Panc1 (cell line): ENCODE measurements around the gene ICE2. TPM values are rescaled to one million over a fixed set of nuclear protein-coding genes. Genes with fewer than 3 reads are reported as not detected.

Source experiments
- ATAC-seq: fragments of 200-7000 bp; cut with Tn5 transposase; 2 replicates; pipeline ENCODE4 v1.9.1; 2020; ENCODE audit warnings: mild to moderate bottlenecking, moderate library complexity
- BruUV-seq: library from RNA; stranded (reverse); fragments of 400-500 nt; replicated peaks from 2 replicates; lab custom pipeline; 2021; lab: Mats Ljungman, UMichigan
- CTCF ChIA-PET: fragments of 300-600 bp; sonication (Branson Sonifier 250); formaldehyde crosslinking; loops from one replicate; lab custom pipeline; 2022; ENCODE audit warnings: antibody characterized with exemption; lab: Charles Lee
- POLR2A ChIA-PET: fragments of 300-600 bp; sonication (Branson Sonifier 250); formaldehyde crosslinking; loops from one replicate; lab custom pipeline; 2022; ENCODE audit warnings: antibody characterized with exemption; lab: Charles Lee
- DNase-seq: peaks from one replicate; pipeline ENCODE4 v3.0.0-alpha.2; 2010; ENCODE audit warnings: low read depth, low spot score
- H3K27ac ChIP-seq: 2 replicates; pipeline ENCODE4 v1.5.1; 2011; ENCODE audit warnings: mild to moderate bottlenecking, low read length, inconsistent platforms
- H3K27me3 ChIP-seq: fragments of 200-500 bp; sonication (Bioruptor generic); 2 replicates; pipeline ENCODE4 v1.6.0; 2014; ENCODE audit warnings: low read length, inconsistent platforms; ENCODE audit not compliant: control insufficient read depth, insufficient read depth
- H3K36me3 ChIP-seq: fragments of 200-500 bp; sonication (Bioruptor generic); 2 replicates; pipeline ENCODE4 v1.5.1; 2014; ENCODE audit warnings: inconsistent platforms, mild to moderate bottlenecking, low read length, moderate library complexity; ENCODE audit not compliant: control insufficient read depth, insufficient read depth
- H3K4me1 ChIP-seq: 2 replicates; pipeline ENCODE4 v1.5.1; 2011; ENCODE audit warnings: inconsistent platforms, mild to moderate bottlenecking, low read length, moderate library complexity; ENCODE audit not compliant: control insufficient read depth, insufficient read depth
- H3K4me3 ChIP-seq, 2 experiments: 2 replicates each; pipeline ENCODE4 v1.5.1; 2011 to 2012; ENCODE audit warnings: low read depth in 2 of 2, low read length in 2 of 2, mild to moderate bottlenecking in 2 of 2, inconsistent platforms in 1 of 2, moderate library complexity in 1 of 2
- H3K9me3 ChIP-seq: fragments of 200-500 bp; sonication (Bioruptor generic); 2 replicates; pipeline ENCODE4 v1.5.1; 2014; ENCODE audit warnings: low read depth, mild to moderate bottlenecking, inconsistent platforms, low read length, moderate library complexity; ENCODE audit not compliant: control insufficient read depth, insufficient read depth
- CTCF ChIP-seq: fragments of 450-650 bp; IDR thresholded peaks from 2 replicates; pipeline ENCODE4 v1.5.1; 2017; ENCODE audit warnings: mild to moderate bottlenecking
- POLR2AphosphoS5 ChIP-seq: IDR thresholded peaks from 2 replicates; pipeline ENCODE4 v1.6.1; 2012; ENCODE audit warnings: mild to moderate bottlenecking, low read depth, low read length, moderate library complexity
- REST ChIP-seq, 2 experiments: IDR thresholded peaks; 2 replicates each; pipeline ENCODE4 v1.6.1; 2011 to 2012; ENCODE audit warnings: low read depth in 2 of 2, control low read depth in 1 of 2, low read length in 1 of 2, mild to moderate bottlenecking in 1 of 2, moderate library complexity in 1 of 2; ENCODE audit not compliant: insufficient read depth in 1 of 2
- SIN3A ChIP-seq: IDR thresholded peaks from 2 replicates; pipeline ENCODE4 v1.6.1; 2012; ENCODE audit warnings: low read depth, mild to moderate bottlenecking, low read length, moderate library complexity, borderline replicate concordance; ENCODE audit not compliant: insufficient read depth
- TCF7L2 ChIP-seq: IDR thresholded peaks from 2 replicates; pipeline ENCODE4 v1.6.1; 2011; ENCODE audit warnings: mild to moderate bottlenecking, low read depth, low read length, inconsistent platforms
- in situ Hi-C: cut with HindIII; loops from 2 replicates; pipeline ENCODE4 v1.10.0; 2016; ENCODE audit warnings: low sequenced_read_pairs, low pct_unique_long_range_greater_than_20kb
- intact Hi-C: fragments of 100-400 bp; cut with micrococcal nuclease; formaldehyde crosslinking; loops from one replicate; pipeline ENCODE4 v1.10.0; 2022; ENCODE audit not compliant: unreplicated experiment
- total RNA-seq: library from RNA; stranded (reverse); gene quantifications from one replicate; pipeline ENCODE4 v1.2.1, GENCODE V29; 2021; ENCODE audit not compliant: unreplicated experiment

Gene ICE2
- total RNA-seq, 1 experiment from 2014 or later: 66.2 TPM

- no peaks in the 10 kb centered on the region for H3K27me3 ChIP-seq
- intact Hi-C loops: no loop called here
- BruUV-seq: no TSS peak
- DNase-seq: no peak
- CTCF ChIA-PET: no interaction called here
- POLR2A ChIA-PET: interaction anchor here (0.6 kb wide), 1 partner anchor 171 kb away, joined by 3 read pairs; no protein-coding TSS in a partner anchor
- peaks cover 11% of the 10 kb centered on the region for H3K4me1 ChIP-seq
- in situ Hi-C loops: no loop called here
- no peaks in the 10 kb centered on the region for H3K9me3 ChIP-seq
- H3K4me3 ChIP-seq: no peak overlapping the region
- 0 out of 2 replicates have a peak, but pooled peaks have one; percentile 52 for ATAC-seq
- H3K27ac ChIP-seq: no peak overlapping the region
- H3K36me3 ChIP-seq: no peaks in the 10 kb centered on the region
- TF ChIP-seq POLR2AphosphoS5: no peak
- no peak for TF ChIP-seq SIN3A
- TF ChIP-seq TCF7L2: no peak
- no peak for TF ChIP-seq CTCF
- no peak for TF ChIP-seq REST (IDR thresholded peaks at IDR 0.05; ENCODE audit: insufficient read depth in 1 of 2, low read depth in 2 of 2, low read length in 1 of 2)
These were observed 49.6 kb upstream of the ICE2 start for GRCh38 chr15:60528530-60528929.

- CTCF ChIA-PET: no interaction called here
- POLR2A ChIA-PET: no interaction called here
- Histone ChIP-seq H3K4me1 (peaks cover 11% of the 10 kb centered on the region), H3K27me3 (no peaks in the 10 kb centered on the region), H3K4me3 (no peak overlapping the region), H3K27ac (no peak overlapping the region), H3K36me3 (no peaks in the 10 kb centered on the region), H3K9me3 (no peaks in the 10 kb centered on the region)
- in situ Hi-C loops: no loop called here
- no peak for DNase-seq
- TF ChIP-seq CTCF: no peak
- no peak for TF ChIP-seq TCF7L2
- no peak for TF ChIP-seq SIN3A
- TF ChIP-seq REST (IDR thresholded peaks at IDR 0.05; ENCODE audit: insufficient read depth in 1 of 2, low read depth in 2 of 2, low read length in 1 of 2): no peak
- TF ChIP-seq POLR2AphosphoS5: no peak
- intact Hi-C loops: no loop called here
- no TSS peak for BruUV-seq
- no peak for ATAC-seq
These were observed 48.5 kb upstream of the ICE2 start for GRCh38 chr15:60527456-60527855.
